DND-41 (cell line): ENCODE results near the gene SYNPO.

Experiments
- EZH2 ChIP-seq: IDR thresholded peaks from 3 replicates; pipeline ENCODE4 v1.6.1; 2012; ENCODE audit warnings: borderline replicate concordance, low read depth, mild to moderate bottlenecking, moderate library complexity, low read length, inconsistent platforms; ENCODE audit not compliant: severe bottlenecking
- TF ChIP-seq, protein P1 (sequence below): IDR thresholded peaks from 2 replicates; pipeline ENCODE4 v1.5.1; 2012; ENCODE audit warnings: borderline replicate concordance, low read length, moderate library complexity, mild to moderate bottlenecking; ENCODE audit not compliant: poor library complexity, severe bottlenecking; ENCODE audit errors: extremely low read depth

DNA sequence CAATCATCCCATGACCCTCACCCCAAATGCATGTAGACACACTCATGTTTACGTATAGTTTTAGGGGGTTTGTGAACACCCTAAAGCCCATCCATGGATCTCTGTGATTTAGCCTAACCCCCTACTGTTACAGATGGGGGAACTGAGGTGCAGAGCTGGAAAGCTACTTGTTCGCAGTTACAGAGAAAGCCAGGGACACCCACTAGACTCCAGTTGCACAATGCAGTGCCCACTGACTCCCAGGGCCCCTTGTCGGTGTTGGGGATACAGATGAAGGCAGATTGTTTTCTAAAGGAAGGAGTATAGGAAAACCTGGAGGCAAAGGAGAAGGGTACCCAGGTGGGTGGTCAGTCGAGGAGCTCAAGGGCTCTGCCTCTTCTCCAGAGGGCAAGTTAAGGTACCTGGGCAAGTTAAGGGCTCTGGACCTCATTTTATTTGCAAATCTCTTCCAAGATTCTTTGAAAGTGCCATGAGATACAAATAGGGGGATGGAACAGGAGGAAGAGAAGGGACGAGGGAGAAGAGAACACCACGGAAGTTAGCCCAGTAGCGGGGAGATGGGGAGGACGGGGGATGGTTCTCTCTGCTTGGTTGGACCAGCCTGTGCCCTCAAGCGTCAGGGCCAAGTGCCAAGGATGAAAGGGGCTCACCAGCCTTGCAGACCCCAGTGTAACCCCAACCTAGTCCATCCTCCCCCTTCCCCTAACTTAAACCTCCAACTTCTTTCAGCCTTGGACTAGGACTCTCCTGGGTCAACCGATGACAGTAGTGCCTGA is 21.5 kb downstream of the SYNPO start:
- no peak for TF ChIP-seq EZH2
- TF ChIP-seq, protein P1, sequence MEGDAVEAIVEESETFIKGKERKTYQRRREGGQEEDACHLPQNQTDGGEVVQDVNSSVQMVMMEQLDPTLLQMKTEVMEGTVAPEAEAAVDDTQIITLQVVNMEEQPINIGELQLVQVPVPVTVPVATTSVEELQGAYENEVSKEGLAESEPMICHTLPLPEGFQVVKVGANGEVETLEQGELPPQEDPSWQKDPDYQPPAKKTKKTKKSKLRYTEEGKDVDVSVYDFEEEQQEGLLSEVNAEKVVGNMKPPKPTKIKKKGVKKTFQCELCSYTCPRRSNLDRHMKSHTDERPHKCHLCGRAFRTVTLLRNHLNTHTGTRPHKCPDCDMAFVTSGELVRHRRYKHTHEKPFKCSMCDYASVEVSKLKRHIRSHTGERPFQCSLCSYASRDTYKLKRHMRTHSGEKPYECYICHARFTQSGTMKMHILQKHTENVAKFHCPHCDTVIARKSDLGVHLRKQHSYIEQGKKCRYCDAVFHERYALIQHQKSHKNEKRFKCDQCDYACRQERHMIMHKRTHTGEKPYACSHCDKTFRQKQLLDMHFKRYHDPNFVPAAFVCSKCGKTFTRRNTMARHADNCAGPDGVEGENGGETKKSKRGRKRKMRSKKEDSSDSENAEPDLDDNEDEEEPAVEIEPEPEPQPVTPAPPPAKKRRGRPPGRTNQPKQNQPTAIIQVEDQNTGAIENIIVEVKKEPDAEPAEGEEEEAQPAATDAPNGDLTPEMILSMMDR: no peak
